T-helper 1 cell treated with Interleukin-12 subunit alpha and Interleukin-12 subunit beta and Interleukin-4 antibody, amounts not matched to agents 30 μg/mL and 1 μg/mL, for 36 hours (primary cell): Measurements from ENCODE around the gene SCTR.

ENCODE experiments used
- H3K27ac Mint-ChIP-seq: one replicate; pipeline ENCODE4 v1.8.0; 2021; ENCODE audit warnings: mild to moderate bottlenecking, mixed read lengths
- H3K27me3 Mint-ChIP-seq: one replicate; pipeline ENCODE4 v1.8.0; 2021; ENCODE audit warnings: low read depth, mixed read lengths
- H3K36me3 Mint-ChIP-seq: one replicate; pipeline ENCODE4 v1.8.0; 2021; ENCODE audit warnings: low read depth, mixed read lengths
- H3K4me1 Mint-ChIP-seq: one replicate; pipeline ENCODE4 v1.8.0; 2021; ENCODE audit warnings: low read depth, mixed read lengths
- H3K4me3 Mint-ChIP-seq: one replicate; pipeline ENCODE4 v1.8.0; 2021; ENCODE audit warnings: mild to moderate bottlenecking, moderate library complexity, mixed read lengths
- H3K9me3 Mint-ChIP-seq: one replicate; pipeline ENCODE4 v1.8.0; 2021; ENCODE audit warnings: mixed read lengths

Gene SCTR

DNA sequence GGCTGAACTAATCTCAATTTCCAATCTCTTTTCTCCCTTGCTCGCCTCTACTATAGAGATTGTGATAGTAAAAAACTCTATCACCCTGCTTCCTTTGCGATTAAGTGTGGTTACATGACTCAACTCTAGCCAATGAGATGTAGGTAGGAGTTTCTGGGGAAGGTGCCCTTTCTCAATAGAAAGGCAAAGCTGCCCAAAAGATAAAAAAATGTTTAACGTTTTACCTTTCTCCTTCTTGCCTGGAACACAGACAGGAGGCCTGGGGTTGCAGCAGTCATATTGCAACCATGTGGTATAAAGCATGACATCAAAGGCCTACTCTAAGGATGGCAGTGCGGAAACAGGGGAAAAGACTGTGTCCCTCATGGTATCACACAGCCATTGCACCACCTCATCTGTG is 61.1 kb downstream of the SCTR start:
- Mint-ChIP-seq H3K4me3 (no peak overlapping the region), H3K27me3 (no peaks in the 10 kb centered on the region), H3K9me3 (no peaks in the 10 kb centered on the region), H3K4me1 (no peaks in the 10 kb centered on the region), H3K36me3 (no peaks in the 10 kb centered on the region), H3K27ac (no peak overlapping the region)

GRCh38 chr2:119462574-119462973 is 61.7 kb downstream of the SCTR start:
- H3K4me3 Mint-ChIP-seq, result no peak overlapping the region
- H3K27ac Mint-ChIP-seq, result no peak overlapping the region
- H3K9me3 Mint-ChIP-seq, result no peaks in the 10 kb centered on the region
- H3K36me3 Mint-ChIP-seq, result no peaks in the 10 kb centered on the region
- H3K4me1 Mint-ChIP-seq, result no peaks in the 10 kb centered on the region
- no peaks in the 10 kb centered on the region for H3K27me3 Mint-ChIP-seq

DNA sequence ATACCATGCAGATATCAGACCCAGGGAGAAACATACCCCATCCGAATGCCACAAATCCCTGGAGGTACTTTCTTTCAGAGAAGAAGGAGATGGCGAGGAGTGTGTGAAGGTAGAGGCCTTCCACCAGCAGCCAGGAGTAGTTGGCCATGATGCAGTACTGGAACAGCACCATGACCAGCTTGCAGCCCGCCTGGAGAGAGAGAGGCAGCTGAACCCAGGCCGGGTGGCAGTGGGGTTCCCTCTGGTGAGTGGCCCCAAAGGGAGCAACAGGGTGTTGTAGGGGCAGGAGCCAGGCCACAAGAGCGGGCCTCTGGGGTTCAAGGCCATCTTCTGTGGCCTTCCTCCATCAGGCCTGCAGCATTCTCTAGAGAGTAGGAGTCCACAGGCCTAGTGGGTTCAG is 62.5 kb downstream of the SCTR start:
- no peak overlapping the region for H3K27ac Mint-ChIP-seq
- no peak overlapping the region for H3K4me3 Mint-ChIP-seq
- no peaks in the 10 kb centered on the region for H3K9me3 Mint-ChIP-seq
- no peaks in the 10 kb centered on the region for H3K36me3 Mint-ChIP-seq
- no peaks in the 10 kb centered on the region for H3K4me1 Mint-ChIP-seq
- H3K27me3 Mint-ChIP-seq, result no peaks in the 10 kb centered on the region

- Mint-ChIP-seq H3K36me3 (no peaks in the 10 kb centered on the region), H3K27ac (no peak overlapping the region), H3K4me3 (no peak overlapping the region), H3K9me3 (no peaks in the 10 kb centered on the region), H3K27me3 (peaks cover 11% of the 10 kb centered on the region), H3K4me1 (peaks cover 3% of the 10 kb centered on the region)
These were observed 64.2 kb downstream of the SCTR start for GRCh38 chr2:119460076-119460475.

- no peak overlapping the region for H3K4me3 Mint-ChIP-seq
- H3K27ac Mint-ChIP-seq, result no peak overlapping the region
- no peaks in the 10 kb centered on the region for H3K9me3 Mint-ChIP-seq
- H3K27me3 Mint-ChIP-seq, result peaks cover 12% of the 10 kb centered on the region
- no peaks in the 10 kb centered on the region for H3K36me3 Mint-ChIP-seq
- peaks cover 3% of the 10 kb centered on the region for H3K4me1 Mint-ChIP-seq
These were observed 69.1 kb downstream of the SCTR start for GRCh38 chr2:119455066-119455718.

DNA sequence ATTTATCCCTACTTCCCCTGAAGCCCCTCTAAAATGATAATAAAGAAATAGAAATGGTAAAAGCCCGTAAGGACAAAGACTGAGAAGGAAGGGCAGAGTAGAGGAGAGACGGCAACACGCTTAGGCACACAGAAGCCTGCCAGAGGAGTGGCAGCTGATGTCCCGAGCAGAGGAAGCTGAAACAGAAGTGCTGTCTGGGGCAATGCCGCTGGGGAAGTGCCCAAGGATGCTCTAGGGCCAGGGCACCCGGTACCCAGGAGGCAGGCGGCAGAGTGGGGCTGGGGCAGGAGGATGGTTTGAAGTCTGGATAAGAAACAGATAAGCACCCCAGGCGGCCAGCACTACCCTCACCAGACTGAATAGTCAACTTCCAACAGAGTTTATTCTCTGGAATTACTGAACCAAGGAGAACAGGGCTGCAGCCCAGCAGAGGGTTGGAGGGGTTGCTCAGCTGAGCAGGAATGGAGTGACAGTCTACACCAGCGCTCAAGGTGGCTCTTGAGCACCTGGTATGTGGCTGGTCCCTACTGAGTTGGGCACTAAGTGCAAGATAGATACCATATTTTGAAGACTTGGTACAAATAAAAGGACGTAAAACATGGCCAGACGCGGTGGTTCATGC is 70.2 kb downstream of the SCTR start:
- Mint-ChIP-seq H3K9me3 (no peaks in the 10 kb centered on the region), H3K27ac (no peak overlapping the region), H3K4me1 (peaks cover 3% of the 10 kb centered on the region), H3K4me3 (no peak overlapping the region), H3K36me3 (no peaks in the 10 kb centered on the region), H3K27me3 (peaks cover 14% of the 10 kb centered on the region)

GRCh38 chr2:119451336-119452050 is 72.8 kb downstream of the SCTR start:
- Mint-ChIP-seq H3K27me3 (peaks cover 15% of the 10 kb centered on the region), H3K27ac (no peak overlapping the region), H3K9me3 (no peaks in the 10 kb centered on the region), H3K4me1 (peaks cover 8% of the 10 kb centered on the region), H3K4me3 (no peak overlapping the region), H3K36me3 (no peaks in the 10 kb centered on the region)

DNA sequence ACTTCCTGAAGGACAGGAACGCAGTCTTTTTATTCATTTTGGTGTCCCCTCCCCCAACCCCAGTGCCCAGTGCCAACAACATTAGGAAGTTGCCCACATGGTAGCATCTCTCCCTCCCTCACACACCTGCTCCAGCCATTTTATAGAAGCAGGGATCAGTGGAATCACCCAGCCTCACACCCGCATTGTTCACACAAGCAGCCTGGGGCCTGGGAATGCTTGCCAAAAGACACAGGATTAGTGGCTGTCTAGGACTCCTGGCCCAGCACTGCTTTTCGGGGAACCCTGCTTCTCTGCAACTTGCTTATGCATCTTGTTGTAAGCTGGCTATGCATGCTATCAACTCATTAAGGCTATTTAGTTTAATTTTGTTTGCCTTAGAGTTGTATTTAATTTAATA is 74.8 kb downstream of the SCTR start:
- Mint-ChIP-seq H3K4me1 (peaks cover 5% of the 10 kb centered on the region), H3K27ac (no peak overlapping the region), H3K4me3 (no peak overlapping the region), H3K9me3 (no peaks in the 10 kb centered on the region), H3K27me3 (peaks cover 3% of the 10 kb centered on the region), H3K36me3 (no peaks in the 10 kb centered on the region)

- no peak overlapping the region for H3K27ac Mint-ChIP-seq
- H3K4me3 Mint-ChIP-seq, result no peak overlapping the region
- no peaks in the 10 kb centered on the region for H3K9me3 Mint-ChIP-seq
- H3K36me3 Mint-ChIP-seq, result no peaks in the 10 kb centered on the region
- H3K4me1 Mint-ChIP-seq, result peaks cover 5% of the 10 kb centered on the region
- H3K27me3 Mint-ChIP-seq, result peaks cover 3% of the 10 kb centered on the region
These were observed 75.7 kb downstream of the SCTR start for GRCh38 chr2:119448427-119449141.

DNA sequence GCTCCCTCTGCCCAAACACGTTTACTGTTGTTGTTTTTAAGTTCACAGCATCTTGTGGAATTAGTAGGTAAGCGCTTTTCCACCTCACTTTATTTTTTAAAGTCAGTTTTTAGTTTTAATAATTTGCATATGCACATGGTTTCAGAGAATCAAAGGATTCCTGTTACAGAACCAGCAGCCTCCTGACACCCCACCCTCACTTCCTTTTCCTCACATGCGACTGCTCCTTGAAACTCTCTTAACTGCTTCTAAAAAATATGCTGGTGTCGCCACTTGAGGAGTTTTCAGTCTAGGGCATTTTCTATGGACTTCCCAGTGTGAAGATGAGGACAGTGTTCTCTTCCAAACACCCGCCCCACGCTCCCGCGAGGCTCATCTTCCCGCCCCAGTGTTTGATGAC is 78.2 kb downstream of the SCTR start:
- Mint-ChIP-seq H3K4me3 (no peak overlapping the region), H3K27ac (no peak overlapping the region), H3K27me3 (peaks cover 3% of the 10 kb centered on the region)

GRCh38 chr2:119442850-119443249 is 81.4 kb downstream of the SCTR start:
- no peaks in the 10 kb centered on the region for H3K27me3 Mint-ChIP-seq
- no peaks in the 10 kb centered on the region for H3K36me3 Mint-ChIP-seq
- no peaks in the 10 kb centered on the region for H3K4me1 Mint-ChIP-seq
- no peak overlapping the region for H3K27ac Mint-ChIP-seq
- no peak overlapping the region for H3K4me3 Mint-ChIP-seq
- no peaks in the 10 kb centered on the region for H3K9me3 Mint-ChIP-seq

More for the DNA sequence above, 78.2 kb downstream of the SCTR start:
- Mint-ChIP-seq H3K36me3 (no peaks in the 10 kb centered on the region), H3K4me1 (peaks cover 5% of the 10 kb centered on the region), H3K9me3 (no peaks in the 10 kb centered on the region)

DNA sequence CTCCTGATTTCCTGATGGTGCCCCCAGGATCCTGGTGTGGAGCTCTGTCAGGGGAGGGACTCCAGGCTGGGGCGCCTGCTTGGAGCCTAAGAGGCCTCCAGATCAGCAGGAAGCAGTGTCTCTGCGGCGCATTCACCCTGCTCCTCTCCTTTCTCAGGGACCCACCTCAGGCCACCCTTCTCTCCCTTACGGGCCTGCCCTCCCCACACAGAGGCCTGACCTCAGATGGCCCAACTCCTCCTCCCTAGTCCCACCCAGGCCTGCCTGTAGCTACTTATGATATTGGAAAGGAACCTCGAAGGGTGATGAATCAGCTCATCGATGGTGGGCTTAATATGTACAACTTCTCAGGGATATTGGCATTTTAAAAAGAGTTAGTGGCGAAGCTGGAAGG is 82.1 kb downstream of the SCTR start:
- Mint-ChIP-seq H3K4me1 (no peaks in the 10 kb centered on the region), H3K4me3 (no peak overlapping the region), H3K27me3 (no peaks in the 10 kb centered on the region), H3K27ac (no peak overlapping the region), H3K36me3 (no peaks in the 10 kb centered on the region), H3K9me3 (no peaks in the 10 kb centered on the region)

DNA sequence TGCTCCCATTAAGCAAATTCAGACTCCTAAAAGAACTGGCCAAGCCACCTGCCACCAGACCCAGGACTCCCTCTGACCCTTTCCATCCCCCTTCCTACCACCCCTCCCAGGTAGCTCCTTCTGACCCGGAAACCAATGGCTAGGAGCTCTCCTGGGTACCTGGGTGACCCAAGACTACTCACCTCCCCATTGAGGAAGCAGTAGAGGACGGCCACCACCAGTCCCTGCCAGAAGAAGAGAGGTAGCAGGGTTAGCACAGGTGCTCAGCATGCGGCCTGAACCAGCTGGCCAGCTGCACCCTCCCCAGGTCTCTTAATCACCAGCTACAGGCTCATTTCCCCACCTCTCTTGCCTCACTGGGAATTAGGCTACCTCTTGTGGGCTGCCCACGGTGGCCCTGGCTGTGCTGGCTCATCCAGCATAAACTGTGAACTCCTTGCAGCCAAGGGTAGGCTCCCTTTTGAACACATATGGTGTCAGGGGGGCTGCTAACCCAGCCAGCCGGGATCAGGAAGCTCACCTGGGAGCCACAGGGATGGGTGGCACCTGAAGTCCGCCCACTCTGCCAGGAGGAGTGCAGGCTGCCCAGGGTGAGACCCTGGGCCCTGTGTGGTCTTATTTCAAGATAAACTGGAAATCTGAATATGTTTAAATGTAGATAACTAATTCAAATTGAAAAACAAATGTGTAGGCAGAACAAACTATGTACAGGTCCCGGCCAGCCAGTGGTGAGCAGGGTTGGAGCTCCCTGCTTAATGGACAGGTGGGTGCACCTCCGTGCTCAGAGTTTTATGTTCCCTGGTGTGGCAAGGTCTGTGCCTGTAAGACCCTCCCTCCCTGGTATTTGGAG is 82.7 kb downstream of the SCTR start:
- H3K36me3 Mint-ChIP-seq, result no peaks in the 10 kb centered on the region
- H3K27ac Mint-ChIP-seq, result no peak overlapping the region
- H3K4me1 Mint-ChIP-seq, result no peaks in the 10 kb centered on the region
- no peaks in the 10 kb centered on the region for H3K9me3 Mint-ChIP-seq
- no peak overlapping the region for H3K4me3 Mint-ChIP-seq
- no peaks in the 10 kb centered on the region for H3K27me3 Mint-ChIP-seq

DNA sequence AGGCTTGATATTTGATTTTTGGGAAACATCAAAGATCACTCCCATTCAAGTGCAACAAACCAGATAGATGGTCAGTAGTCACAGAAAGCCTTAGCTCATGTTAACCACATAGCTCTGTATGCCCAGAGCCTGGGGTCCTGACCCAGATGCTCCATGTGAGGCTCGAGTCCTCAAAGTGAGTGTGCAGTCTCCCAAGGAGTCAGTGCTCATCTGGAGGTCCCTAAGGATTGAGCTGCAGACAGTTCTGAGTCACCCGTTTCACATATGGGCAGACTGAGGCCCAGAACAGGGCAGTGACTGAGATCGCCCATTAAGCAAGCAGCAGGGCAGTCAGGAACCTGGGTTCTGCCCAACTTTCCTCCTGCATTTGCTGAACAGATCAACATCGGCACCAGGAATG is 83.4 kb downstream of the SCTR start:
- H3K4me1 Mint-ChIP-seq, result no peaks in the 10 kb centered on the region
- no peak overlapping the region for H3K4me3 Mint-ChIP-seq
- no peak overlapping the region for H3K27ac Mint-ChIP-seq
- no peaks in the 10 kb centered on the region for H3K36me3 Mint-ChIP-seq
- no peaks in the 10 kb centered on the region for H3K27me3 Mint-ChIP-seq
- no peaks in the 10 kb centered on the region for H3K9me3 Mint-ChIP-seq
